Stimulated activated CD4-positive, alpha-beta T cell treated with anti-CD3 and anti-CD28 coated beads, TNF-alpha, amount 100 ng/mL, for 48 hours (primary cell): ENCODE results near the gene GRIA2.

Experiments used
- DNase-seq, 3 donors: peaks; one replicate each; pipeline ENCODE4 v3.0.0-alpha.2; 2020; ENCODE audit warnings: low read depth in 3 of 3

GRIA2 gene

DNA sequence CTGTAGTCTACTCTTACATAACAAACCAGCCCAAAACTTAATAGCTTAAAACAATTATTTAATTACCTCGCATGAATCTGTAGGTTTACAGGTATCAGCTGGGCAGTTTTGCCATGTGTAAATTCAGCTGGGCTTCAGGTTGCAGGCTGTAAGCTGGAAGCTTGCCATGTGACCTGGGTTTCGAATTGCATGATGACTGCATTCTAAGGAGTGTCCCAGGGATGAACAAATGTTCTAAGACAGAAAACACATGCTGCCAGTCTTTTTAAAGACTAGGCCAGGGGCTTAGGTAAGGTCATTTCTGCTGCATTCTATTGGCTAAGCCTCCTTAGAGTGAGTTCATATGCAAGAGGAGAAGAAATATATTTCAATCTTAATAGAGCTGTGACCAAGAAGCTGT, 44.8 kb downstream of the GRIA2 start:
- no peak for DNase-seq

DNA sequence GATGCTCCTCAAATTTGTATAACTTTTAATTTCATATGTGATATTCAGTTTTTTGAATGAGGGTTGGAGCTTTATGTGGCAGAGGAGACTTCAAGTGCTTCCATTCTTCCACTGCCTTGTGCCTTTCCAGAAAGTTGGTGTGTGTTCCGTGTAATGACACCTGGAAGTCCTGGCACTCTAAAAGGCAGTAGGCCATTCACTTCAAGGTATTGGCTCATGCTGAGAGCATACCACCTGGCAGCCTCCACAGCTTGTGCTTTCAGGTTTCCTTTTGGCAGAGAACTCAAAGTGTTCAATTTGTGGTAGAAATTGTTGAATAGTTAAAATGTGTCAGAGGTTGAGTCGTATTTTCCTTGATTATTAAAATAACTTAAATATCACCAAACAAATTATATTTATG, 49.6 kb downstream of the GRIA2 start:
- no peak for DNase-seq

DNA sequence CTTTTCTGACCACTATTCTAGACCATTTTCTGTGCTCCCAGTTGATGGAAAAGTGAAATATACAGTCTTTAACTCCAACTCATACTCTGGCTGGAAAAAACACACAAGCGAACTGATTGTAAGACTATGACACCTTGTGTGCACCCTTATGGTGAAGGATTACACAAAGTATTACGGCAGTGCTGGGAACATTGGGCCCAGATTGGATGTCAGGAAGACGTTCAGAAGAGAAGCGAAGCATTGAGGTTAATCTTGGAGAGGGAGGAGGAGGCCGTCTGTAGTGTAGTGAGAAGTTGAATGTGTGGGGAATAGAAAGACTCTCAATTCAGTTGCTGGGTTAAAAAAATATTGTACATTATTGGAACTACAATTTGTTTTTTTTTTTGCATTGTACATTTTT, 50.0 kb downstream of the GRIA2 start:
- DNase-seq: no peak

DNA sequence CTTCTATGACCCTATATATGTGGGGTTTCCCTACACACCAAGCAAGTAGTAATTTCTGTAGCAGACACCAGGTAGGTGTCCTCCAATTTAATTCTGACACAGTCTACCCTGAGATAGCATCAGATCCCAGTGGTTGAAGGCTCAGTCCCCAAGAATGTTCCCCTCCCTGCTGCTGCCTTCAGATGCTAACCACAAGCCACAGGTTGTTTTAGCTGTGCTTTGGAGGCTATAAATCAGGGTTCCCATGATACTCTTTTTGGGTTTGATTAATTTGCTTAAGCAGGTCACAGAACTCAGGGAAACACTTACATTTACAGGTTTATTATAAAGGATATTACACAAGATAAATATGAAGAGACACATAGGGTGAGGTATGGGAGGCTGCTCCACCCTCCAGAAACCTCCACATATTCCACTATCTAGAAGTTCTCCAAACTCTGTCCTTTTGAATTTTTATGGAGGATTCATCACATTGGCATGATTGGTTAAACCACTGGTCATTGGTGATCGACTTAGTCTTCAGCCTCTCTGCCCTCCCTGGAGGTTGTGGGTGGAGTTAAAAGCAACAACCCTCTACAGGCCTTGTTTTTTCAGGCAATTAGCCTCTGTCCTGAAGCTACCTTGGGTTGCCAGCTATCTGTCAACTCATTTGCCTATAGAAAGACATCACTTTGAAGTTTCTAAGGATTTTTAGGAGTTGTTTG, 50.8 kb downstream of the GRIA2 start:
- DNase-seq: no peak

DNA sequence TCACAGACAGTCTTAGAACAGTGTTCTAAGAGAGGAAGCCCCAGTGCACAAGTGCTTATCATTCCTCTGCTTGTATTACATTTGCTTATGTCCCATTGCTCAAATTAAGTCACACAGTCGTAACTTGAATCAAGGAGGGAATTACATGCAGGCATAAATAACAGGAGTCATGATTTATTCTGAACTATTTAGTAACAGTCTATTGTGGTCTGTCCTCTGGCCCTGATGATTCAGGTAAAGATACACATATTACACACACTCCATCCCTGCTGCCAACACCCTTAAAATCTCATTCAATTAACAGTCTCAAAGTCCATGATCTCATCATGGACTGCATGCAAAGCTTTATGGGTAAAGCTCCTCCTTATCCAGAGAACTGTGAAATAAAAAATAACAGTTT, 60.1 kb downstream of the GRIA2 start:
- DNase-seq: no peak

- no peak for DNase-seq
Measured at GRCh38 chr4:157282019-157282418, 61.5 kb downstream of the GRIA2 start.

DNA sequence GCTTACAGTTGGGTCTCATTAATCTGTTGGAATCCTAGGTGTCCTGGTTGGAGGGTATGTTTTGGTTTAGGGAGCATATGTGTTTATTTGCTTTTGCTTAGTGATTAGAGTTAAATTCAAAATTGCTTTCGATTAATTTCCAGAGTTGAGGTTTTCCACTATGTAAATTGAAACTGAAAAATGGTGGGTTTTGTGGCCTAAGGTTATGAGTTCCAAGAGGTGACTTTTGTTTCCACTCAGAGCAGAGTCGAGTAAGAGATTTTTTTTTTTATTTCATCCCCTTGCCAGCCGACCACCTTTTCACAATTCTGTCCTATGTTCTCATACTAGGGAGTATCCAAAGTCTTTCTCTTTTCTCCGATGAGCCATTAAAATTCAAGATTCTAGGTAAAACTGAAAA, 66.9 kb downstream of the GRIA2 start:
- DNase-seq: no peak

DNA sequence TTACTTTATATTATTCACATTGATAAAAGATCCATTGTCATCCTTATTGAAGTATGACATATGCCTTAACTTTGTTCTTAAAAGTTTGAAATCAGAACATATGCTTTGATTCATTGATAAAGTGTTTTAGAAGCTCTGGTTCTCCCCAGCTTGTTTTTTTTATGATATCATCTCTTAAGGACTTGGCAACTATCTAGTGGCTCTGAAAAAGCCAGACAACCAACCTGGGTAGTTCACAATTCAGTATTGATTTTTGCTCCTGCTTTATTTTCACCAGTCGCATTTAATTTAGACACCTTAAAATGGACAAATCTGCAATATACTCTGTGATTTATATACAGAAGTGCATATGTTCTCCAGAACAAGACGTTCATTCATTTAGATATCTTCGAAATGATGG, 70.1 kb downstream of the GRIA2 start:
- no peak for DNase-seq

GRCh38 chr4:157291071-157291470, 70.5 kb downstream of the GRIA2 start:
- no peak for DNase-seq

DNA sequence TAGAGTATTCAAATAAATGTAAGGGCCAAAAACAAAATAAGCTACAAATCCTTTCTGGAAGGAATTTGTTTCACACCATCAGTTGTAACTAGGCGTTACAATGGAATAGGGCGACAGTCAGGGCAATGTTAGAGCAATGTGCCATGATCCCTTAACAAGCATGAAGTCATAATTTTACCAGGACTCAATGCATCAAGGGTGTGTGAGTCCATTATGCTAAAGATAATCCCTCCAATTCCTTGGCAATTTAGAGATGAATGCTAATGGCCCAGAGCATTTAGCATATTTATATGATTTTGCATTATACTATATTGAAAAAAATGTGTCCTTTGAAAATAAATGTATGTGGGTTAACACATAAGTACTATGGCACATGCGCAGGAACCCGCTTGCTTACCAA, 73.1 kb downstream of the GRIA2 start:
- DNase-seq: no peak

- no peak for DNase-seq
Measured at GRCh38 chr4:157294575-157294974, 74.0 kb downstream of the GRIA2 start.

- DNase-seq: no peak
Measured at GRCh38 chr4:157300701-157301100, 80.2 kb downstream of the GRIA2 start.

- DNase-seq: no peak
Measured at GRCh38 chr4:157303471-157303960, 83.0 kb downstream of the GRIA2 start.

GRCh38 chr4:157304769-157305168, 84.2 kb downstream of the GRIA2 start:
- no peak for DNase-seq

DNA sequence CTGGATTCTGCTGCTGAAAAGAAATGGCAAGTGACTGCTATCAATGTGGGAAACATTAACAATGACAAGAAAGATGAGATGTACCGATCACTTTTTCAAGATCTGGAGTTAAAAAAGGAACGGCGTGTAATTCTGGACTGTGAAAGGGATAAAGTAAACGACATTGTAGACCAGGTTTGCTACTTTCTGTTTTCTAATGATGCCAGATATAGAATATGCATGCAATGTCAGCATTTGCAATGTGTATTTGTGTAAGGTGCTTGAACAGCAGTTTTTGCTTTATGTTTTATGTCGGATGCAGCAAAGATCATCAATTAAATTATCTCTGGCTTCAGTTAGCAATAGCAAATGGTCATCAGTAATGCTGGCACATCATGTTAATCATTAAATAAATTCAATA, 92.2 kb downstream of the GRIA2 start:
- no peak for DNase-seq

- no peak for DNase-seq
Measured at GRCh38 chr4:157314906-157315305, 94.4 kb downstream of the GRIA2 start.

- DNase-seq: no peak
Measured at GRCh38 chr4:157315968-157316367, 95.4 kb downstream of the GRIA2 start.

- no peak for DNase-seq
Measured at GRCh38 chr4:157320092-157320491, 99.6 kb downstream of the GRIA2 start.

- DNase-seq: no peak
Measured at GRCh38 chr4:157327666-157328065, 107.1 kb downstream of the GRIA2 start.

DNA sequence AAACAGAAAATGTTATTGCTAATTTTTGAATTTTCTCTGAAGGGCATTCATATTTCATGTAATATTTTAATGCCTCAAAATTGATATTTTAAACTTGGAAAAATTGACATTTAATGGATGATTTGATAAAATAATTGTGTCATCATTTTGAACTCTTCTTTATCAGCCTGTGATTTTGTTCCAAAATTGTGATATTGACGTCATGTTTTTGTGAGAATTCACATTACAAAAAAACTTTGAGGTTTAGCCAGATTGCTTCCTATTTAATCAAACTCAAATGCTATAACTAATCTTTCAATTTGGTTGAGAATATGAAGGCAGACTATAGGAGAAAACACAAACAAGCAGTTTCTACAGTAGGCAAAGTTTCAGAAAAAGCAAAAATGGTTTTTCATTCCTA, 137.4 kb downstream of the GRIA2 start:
- DNase-seq: no peak

- DNase-seq: no peak
Measured at GRCh38 chr4:157358439-157358838, 137.9 kb downstream of the GRIA2 start.

- DNase-seq: no peak
Measured at GRCh38 chr4:157358851-157359250, 138.3 kb downstream of the GRIA2 start.

- DNase-seq: no peak
Measured at GRCh38 chr4:157363360-157363759, 142.8 kb downstream of the GRIA2 start.

DNA sequence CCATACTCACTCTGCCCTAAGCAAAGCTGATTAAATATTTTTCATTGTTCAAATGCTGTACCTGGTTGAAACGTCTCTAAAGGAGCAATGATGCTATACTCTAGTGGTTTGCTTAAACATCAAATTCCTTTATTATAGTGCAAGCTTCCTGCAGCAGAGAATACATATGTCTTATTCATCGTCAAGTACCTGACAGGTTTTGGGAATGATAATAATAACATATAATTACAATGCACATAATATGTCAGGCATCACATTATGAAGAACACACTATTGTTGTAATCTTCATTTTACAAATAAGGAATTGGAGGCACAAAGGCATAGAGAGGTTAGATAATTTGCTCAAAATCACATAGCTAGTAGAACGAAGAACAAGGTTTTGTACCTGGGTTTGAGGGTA, 151.6 kb downstream of the GRIA2 start:
- DNase-seq: no peak
